Endothelial cell of umbilical vein (primary cell): ENCODE measurements around the gene AGRN. TPM values are rescaled to one million over a fixed set of nuclear protein-coding genes. Genes with fewer than 3 reads are reported as not detected.

Source experiments
- BruUV-seq: library from RNA; stranded (reverse); fragments of 400-500 nt; replicated peaks from 2 replicates; lab custom pipeline; 2021; lab: Mats Ljungman, UMichigan
- CTCF ChIA-PET: fragments of 300-600, 350-600 bp; sonication (Branson Sonifier 250); formaldehyde crosslinking; loops from one replicate; lab custom pipeline; 2021; ENCODE audit warnings: antibody characterized with exemption, inconsistent platforms; lab: Charles Lee
- POLR2A ChIA-PET: fragments of 300-600, 350-600 bp; sonication (Branson Sonifier 250); formaldehyde crosslinking; loops from one replicate; lab custom pipeline; 2021; ENCODE audit warnings: antibody characterized with exemption, inconsistent platforms; lab: Charles Lee
- DNase-seq: peaks from one replicate; pipeline ENCODE4 v3.0.0-alpha.2; 2011; ENCODE audit warnings: low read depth, low spot score
- FAIRE-seq: peaks from 2 replicates; lab custom pipeline; 2011; peaks lifted over from hg19 to GRCh38; lab: Jason Lieb, UNC
- H2AFZ ChIP-seq: 2 replicates; pipeline ENCODE4 v1.6.0; 2012; ENCODE audit warnings: low read depth, low read length, control low read depth, inconsistent platforms
- H3K27ac ChIP-seq: 2 replicates; pipeline ENCODE4 v1.5.1; 2011; ENCODE audit warnings: low read depth, mild to moderate bottlenecking, control low read depth, low read length, moderate library complexity; ENCODE audit not compliant: insufficient read depth
- H3K27me3 ChIP-seq, 2 experiments: 2 replicates each; pipeline versions ENCODE4 v1.6.0 to v1.6.1; 2011; ENCODE audit warnings: low read length in 2 of 2, mixed read lengths in 1 of 2; ENCODE audit not compliant: control insufficient read depth in 2 of 2, insufficient read depth in 2 of 2
- H3K36me3 ChIP-seq, 2 experiments: 2 replicates in 1 of 2; 3 replicates in 1 of 2; pipeline ENCODE4 v1.5.1; 2011; ENCODE audit warnings: low read length in 2 of 2, mild to moderate bottlenecking in 1 of 2, moderate library complexity in 1 of 2; ENCODE audit not compliant: control insufficient read depth in 2 of 2, insufficient read depth in 2 of 2; ENCODE audit errors: extremely low read depth in 1 of 2
- H3K4me1 ChIP-seq: 3 replicates; pipeline ENCODE4 v1.5.1; 2011; ENCODE audit warnings: mild to moderate bottlenecking, low read length; ENCODE audit not compliant: control insufficient read depth, insufficient read depth; ENCODE audit errors: extremely low read depth
- H3K4me2 ChIP-seq: 2 replicates; pipeline ENCODE4 v1.6.1; 2011; ENCODE audit warnings: low read length, control low read depth, mixed read lengths; ENCODE audit not compliant: insufficient read depth
- H3K4me3 ChIP-seq, 3 experiments: fragments of 200-600 bp in 1 of 3; sonication (generic), shearing (Covaris generic) in 1 of 3; replicated peaks in 1 of 3; 2 replicates each; pipeline ENCODE4 v1.5.1; 2011 to 2016; ENCODE audit warnings: control low read depth in 3 of 3, low read length in 3 of 3, mild to moderate bottlenecking in 2 of 3, inconsistent platforms in 1 of 3, low read depth in 1 of 3, moderate library complexity in 1 of 3; ENCODE audit not compliant: insufficient read depth in 1 of 3
- H3K79me2 ChIP-seq: 2 replicates; pipeline ENCODE4 v1.6.0; 2012; ENCODE audit warnings: low read length, inconsistent platforms; ENCODE audit not compliant: control insufficient read depth, insufficient read depth
- H3K9ac ChIP-seq: replicated peaks from 2 replicates; pipeline ENCODE3; 2011; ENCODE audit warnings: low read length, control low read depth; ENCODE audit not compliant: insufficient read depth; ENCODE audit errors: extremely low read depth
- H3K9me1 ChIP-seq: replicated peaks from 3 replicates; pipeline ENCODE4 v1.6.0; 2011; ENCODE audit warnings: mild to moderate bottlenecking, low read length; ENCODE audit not compliant: control insufficient read depth, insufficient read depth; ENCODE audit errors: extremely low read depth
- H3K9me3 ChIP-seq: replicated peaks from 2 replicates; pipeline ENCODE4 v1.5.1; 2012; ENCODE audit warnings: low read length, inconsistent platforms; ENCODE audit not compliant: control insufficient read depth, insufficient read depth
- H4K20me1 ChIP-seq: replicated peaks from 2 replicates; pipeline ENCODE3; 2011; ENCODE audit warnings: mild to moderate bottlenecking, low read length; ENCODE audit not compliant: control insufficient read depth, insufficient read depth; ENCODE audit errors: extremely low read depth
- CTCF ChIP-seq, 2 donors: IDR thresholded peaks; 1 replicate in 1 of 2; 2 replicates in 1 of 2; pipeline ENCODE4 v1.5.1; 2011; ENCODE audit warnings: low read length in 2 of 2, mild to moderate bottlenecking in 2 of 2, moderate library complexity in 2 of 2, control low read depth in 1 of 2, inconsistent platforms in 1 of 2, low read depth in 1 of 2; ENCODE audit not compliant: insufficient read depth in 1 of 2; ENCODE audit errors: extremely low read depth in 1 of 2
- EZH2 ChIP-seq: IDR thresholded peaks from 2 replicates; pipeline ENCODE4 v1.6.1; 2012; ENCODE audit warnings: borderline replicate concordance, low read depth, mild to moderate bottlenecking, moderate library complexity, low read length, inconsistent platforms; ENCODE audit not compliant: severe bottlenecking
- FOS ChIP-seq: IDR thresholded peaks from 2 replicates; pipeline ENCODE4 v1.6.1; 2011; ENCODE audit warnings: mild to moderate bottlenecking, low read length, moderate library complexity, borderline replicate concordance; ENCODE audit not compliant: insufficient read depth
- GATA2 ChIP-seq: IDR thresholded peaks from 2 replicates; pipeline ENCODE4 v1.7.0; 2011; ENCODE audit warnings: low read depth, mild to moderate bottlenecking, moderate library complexity, mixed read lengths, low read length; ENCODE audit not compliant: insufficient read length, insufficient read depth
- JUN ChIP-seq: IDR thresholded peaks from 2 replicates; pipeline ENCODE4 v1.6.1; 2011; ENCODE audit warnings: borderline replicate concordance, low read depth; ENCODE audit not compliant: insufficient read length, insufficient read depth
- MAX ChIP-seq: IDR thresholded peaks from 2 replicates; pipeline ENCODE4 v1.6.1; 2011; ENCODE audit not compliant: insufficient read depth, insufficient read length
- MYC ChIP-seq: IDR thresholded peaks from one replicate; pipeline ENCODE4 v1.6.1; 2011; ENCODE audit warnings: mild to moderate bottlenecking, low read depth, low read length
- POLR2A ChIP-seq: IDR thresholded peaks from 2 replicates; pipeline ENCODE4 v1.6.1; 2012; ENCODE audit warnings: low read depth, mild to moderate bottlenecking, control low read depth, low read length
- POLR2AphosphoS5 ChIP-seq: IDR thresholded peaks from 2 replicates; pipeline ENCODE4 v1.6.1; 2012; ENCODE audit warnings: low read depth, mild to moderate bottlenecking, control low read depth, low read length, moderate library complexity; ENCODE audit not compliant: insufficient read depth
- dilution Hi-C: fragments of 300-500 bp; cut with MboI; formaldehyde crosslinking; loops from one replicate; pipeline ENCODE4 v1.15.0; 2019; ENCODE audit warnings: low sequenced_read_pairs; ENCODE audit not compliant: extremely low pct_ligation_motif_present
- intact Hi-C: fragments of 100-400 bp; cut with micrococcal nuclease; formaldehyde crosslinking; loops from one replicate; pipeline ENCODE4 v1.10.0; 2022
- polyA plus RNA-seq, 4 experiments: library from polyadenylated mRNA; depleted of rRNA in 3 of 4; stranded (reverse) in 3 of 4; unstranded in 1 of 4; fragments of >200 nt; gene quantifications; 2 replicates each; pipeline versions ENCODE4 v1.2.1 to v1.2.3, GENCODE V29; 2011 to 2012; ENCODE audit warnings: missing spikeins in 1 of 4
- total RNA-seq: library from RNA; stranded (reverse); gene quantifications from 2 replicates; pipeline ENCODE4 v1.2.3, GENCODE V29; 2021

AGRN gene
- total and polyA plus RNA-seq, 2 donors (not counting 3 experiments of a cell fraction or from before 2014, with no cell fraction given) = 66.6 to 67.8 TPM

- Histone ChIP-seq H2AFZ (no peak overlapping the region), H3K9me3 (no peaks in the 10 kb centered on the region), H3K4me1 (no peaks in the 10 kb centered on the region), H3K9me1 (no peaks in the 10 kb centered on the region), H3K9ac (no peak overlapping the region), H3K79me2 (no peaks in the 10 kb centered on the region), H3K4me2 (no peak overlapping the region), H3K27ac (no peak overlapping the region), H3K4me3 (no peak overlapping the region), H4K20me1 (no peaks in the 10 kb centered on the region), H3K27me3 (no peaks in the 10 kb centered on the region), H3K36me3 (no peaks in the 10 kb centered on the region)
- DNase-seq (no peak), FAIRE-seq (no peak)
- TF ChIP-seq CTCF (IDR thresholded peaks at IDR 0.05; ENCODE audit: extremely low read depth in 1 of 2, insufficient read depth in 1 of 2, low read depth in 1 of 2, low read length in 2 of 2) (no peak), POLR2A (no peak), FOS (no peak), MYC (no peak), EZH2 (no peak), JUN (no peak), MAX (no peak), GATA2 (no peak), POLR2AphosphoS5 (no peak)
- intact Hi-C loops (no loop called here), dilution Hi-C loops (no loop called here)
- ChIA-PET POLR2A (no interaction called here), CTCF (interaction anchor here (1.8 to 5.1 kb wide), 2 partner anchors 84 to 311 kb away, joined by 7 to 77 read pairs; no protein-coding TSS in a partner anchor)
- no TSS peak for BruUV-seq
These were observed 39.8 kb upstream of the AGRN start for GRCh38 chr1:980137-980571.
